Activated naive CD4-positive, alpha-beta T cell treated with anti-CD3 and anti-CD28 coated beads, Interleukin-2, amount 50 U/mL, for 24 hours (primary cell): ENCODE measurements around the gene RNF150.

ENCODE experiments used
- H3K27ac Mint-ChIP-seq: one replicate; pipeline ENCODE4 v1.8.0; 2021; ENCODE audit warnings: mild to moderate bottlenecking, mixed read lengths
- H3K27me3 Mint-ChIP-seq: one replicate; pipeline ENCODE4 v1.8.0; 2021; ENCODE audit warnings: mixed read lengths
- H3K36me3 Mint-ChIP-seq: one replicate; pipeline ENCODE4 v1.8.0; 2021; ENCODE audit warnings: mixed read lengths
- H3K4me1 Mint-ChIP-seq: one replicate; pipeline ENCODE4 v1.8.0; 2021; ENCODE audit warnings: mixed read lengths
- H3K4me3 Mint-ChIP-seq: one replicate; pipeline ENCODE4 v1.8.0; 2021; ENCODE audit warnings: mild to moderate bottlenecking, mixed read lengths
- H3K9me3 Mint-ChIP-seq: one replicate; pipeline ENCODE4 v1.8.0; 2021; ENCODE audit warnings: mixed read lengths

RNF150 gene

GRCh38 chr4:140906993-140907962 lies 226.0 kb downstream of the RNF150 start:
- peaks cover 1% of the 10 kb centered on the region for H3K27me3 Mint-ChIP-seq
- H3K36me3 Mint-ChIP-seq: no peaks in the 10 kb centered on the region
- no peaks in the 10 kb centered on the region for H3K4me1 Mint-ChIP-seq
- H3K27ac Mint-ChIP-seq: no peak overlapping the region
- no peak overlapping the region for H3K4me3 Mint-ChIP-seq
- no peaks in the 10 kb centered on the region for H3K9me3 Mint-ChIP-seq

- Mint-ChIP-seq H3K4me1 (no peaks in the 10 kb centered on the region), H3K36me3 (no peaks in the 10 kb centered on the region), H3K4me3 (no peak overlapping the region), H3K27ac (no peak overlapping the region), H3K27me3 (peaks cover 3% of the 10 kb centered on the region), H3K9me3 (no peaks in the 10 kb centered on the region)
Measured at GRCh38 chr4:140904904-140905303, 228.4 kb downstream of the RNF150 start.

- no peaks in the 10 kb centered on the region for H3K4me1 Mint-ChIP-seq
- H3K27ac Mint-ChIP-seq: no peak overlapping the region
- H3K4me3 Mint-ChIP-seq: no peak overlapping the region
- no peaks in the 10 kb centered on the region for H3K36me3 Mint-ChIP-seq
- peaks cover 3% of the 10 kb centered on the region for H3K27me3 Mint-ChIP-seq
- no peaks in the 10 kb centered on the region for H3K9me3 Mint-ChIP-seq
Measured at GRCh38 chr4:140903522-140904475, 229.5 kb downstream of the RNF150 start.

- Mint-ChIP-seq H3K27ac (no peak overlapping the region), H3K36me3 (no peaks in the 10 kb centered on the region), H3K4me3 (no peak overlapping the region), H3K9me3 (no peaks in the 10 kb centered on the region), H3K27me3 (peaks cover 3% of the 10 kb centered on the region), H3K4me1 (no peaks in the 10 kb centered on the region)
Measured at GRCh38 chr4:140901736-140902336, 231.4 kb downstream of the RNF150 start.

- H3K4me3 Mint-ChIP-seq: no peak overlapping the region
- H3K4me1 Mint-ChIP-seq: no peaks in the 10 kb centered on the region
- H3K27me3 Mint-ChIP-seq: peaks cover 5% of the 10 kb centered on the region
- H3K9me3 Mint-ChIP-seq: no peaks in the 10 kb centered on the region
- no peaks in the 10 kb centered on the region for H3K36me3 Mint-ChIP-seq
- H3K27ac Mint-ChIP-seq: no peak overlapping the region
Measured at GRCh38 chr4:140893939-140894338, 239.3 kb downstream of the RNF150 start.

GRCh38 chr4:140888054-140888453 lies 245.2 kb downstream of the RNF150 start:
- peaks cover 10% of the 10 kb centered on the region for H3K9me3 Mint-ChIP-seq
- no peaks in the 10 kb centered on the region for H3K4me1 Mint-ChIP-seq
- peaks cover 5% of the 10 kb centered on the region for H3K27me3 Mint-ChIP-seq
- H3K4me3 Mint-ChIP-seq: no peak overlapping the region
- no peaks in the 10 kb centered on the region for H3K36me3 Mint-ChIP-seq
- no peak overlapping the region for H3K27ac Mint-ChIP-seq

GRCh38 chr4:140887467-140887866 lies 245.8 kb downstream of the RNF150 start:
- Mint-ChIP-seq H3K27me3 (peaks cover 5% of the 10 kb centered on the region), H3K36me3 (no peaks in the 10 kb centered on the region), H3K4me1 (no peaks in the 10 kb centered on the region), H3K4me3 (no peak overlapping the region), H3K27ac (no peak overlapping the region), H3K9me3 (peaks cover 10% of the 10 kb centered on the region)

- Mint-ChIP-seq H3K36me3 (peaks cover 2% of the 10 kb centered on the region), H3K4me3 (no peak overlapping the region), H3K4me1 (no peaks in the 10 kb centered on the region), H3K9me3 (peaks cover 10% of the 10 kb centered on the region), H3K27ac (no peak overlapping the region), H3K27me3 (peaks cover 4% of the 10 kb centered on the region)
Measured at GRCh38 chr4:140884431-140885058, 248.7 kb downstream of the RNF150 start.

GRCh38 chr4:140877781-140878180 lies 255.5 kb downstream of the RNF150 start:
- peaks cover 6% of the 10 kb centered on the region for H3K9me3 Mint-ChIP-seq
- H3K4me1 Mint-ChIP-seq: no peaks in the 10 kb centered on the region
- peaks cover 2% of the 10 kb centered on the region for H3K36me3 Mint-ChIP-seq
- no peak overlapping the region for H3K27ac Mint-ChIP-seq
- H3K4me3 Mint-ChIP-seq: no peak overlapping the region
- no peaks in the 10 kb centered on the region for H3K27me3 Mint-ChIP-seq

- Mint-ChIP-seq H3K4me1 (no peaks in the 10 kb centered on the region), H3K27me3 (no peaks in the 10 kb centered on the region), H3K36me3 (no peaks in the 10 kb centered on the region), H3K4me3 (no peak overlapping the region), H3K27ac (no peak overlapping the region), H3K9me3 (peaks cover 6% of the 10 kb centered on the region)
Measured at GRCh38 chr4:140876615-140877364, 256.5 kb downstream of the RNF150 start.

- peaks cover 6% of the 10 kb centered on the region for H3K9me3 Mint-ChIP-seq
- H3K36me3 Mint-ChIP-seq: no peaks in the 10 kb centered on the region
- H3K4me3 Mint-ChIP-seq: no peak overlapping the region
- no peaks in the 10 kb centered on the region for H3K27me3 Mint-ChIP-seq
- no peaks in the 10 kb centered on the region for H3K4me1 Mint-ChIP-seq
- no peak overlapping the region for H3K27ac Mint-ChIP-seq
Measured at GRCh38 chr4:140875746-140876452, 257.4 kb downstream of the RNF150 start.

GRCh38 chr4:140874056-140874455 lies 259.2 kb downstream of the RNF150 start:
- Mint-ChIP-seq H3K27me3 (peaks cover 1% of the 10 kb centered on the region), H3K36me3 (no peaks in the 10 kb centered on the region), H3K27ac (no peak overlapping the region), H3K4me1 (no peaks in the 10 kb centered on the region), H3K4me3 (no peak overlapping the region), H3K9me3 (peaks cover 3% of the 10 kb centered on the region)

GRCh38 chr4:140871368-140871767 lies 261.9 kb downstream of the RNF150 start:
- Mint-ChIP-seq H3K9me3 (no peaks in the 10 kb centered on the region), H3K27ac (no peak overlapping the region), H3K27me3 (peaks cover 6% of the 10 kb centered on the region), H3K36me3 (no peaks in the 10 kb centered on the region), H3K4me1 (no peaks in the 10 kb centered on the region), H3K4me3 (no peak overlapping the region)

- Mint-ChIP-seq H3K27ac (no peak overlapping the region), H3K36me3 (no peaks in the 10 kb centered on the region), H3K4me1 (no peaks in the 10 kb centered on the region), H3K27me3 (peaks cover 6% of the 10 kb centered on the region), H3K9me3 (no peaks in the 10 kb centered on the region), H3K4me3 (no peak overlapping the region)
Measured at GRCh38 chr4:140870427-140870826, 262.8 kb downstream of the RNF150 start.
